ENCODE measurements around the gene GVQW3.

The GVQW3 gene

GRCh38 chr11:76362716-76363115 is 18.4 kb upstream of the GVQW3 start:
- Histone ChIP-seq H3K36me3 (peaks cover 22% of the 10 kb centered on the region), H3K9me3 (no peaks in the 10 kb centered on the region)
- no peak for TF ChIP-seq CTCF (IDR thresholded peaks at IDR 0.05; ENCODE audit: low read depth, low read length)

GRCh38 chr11:76365038-76365679 is 16.0 kb upstream of the GVQW3 start:
- DNase-seq, result no peak
- Histone ChIP-seq H3K27me3 (no peaks in the 10 kb centered on the region), H3K4me1 (no peaks in the 10 kb centered on the region; the same call in 1 of the 2 replicates)

More at GRCh38 chr11:76362716-76363115, 18.4 kb upstream of the GVQW3 start:
- Histone ChIP-seq H3K4me3 (ENCODE audit: low read depth, low read length) (no peak overlapping the region), H3K4me1 (no peaks in the 10 kb centered on the region; the same call in 1 of the 2 replicates), H3K27me3 (no peaks in the 10 kb centered on the region)
- no peak for DNase-seq

GRCh38 chr11:76368490-76368889 is 12.6 kb upstream of the GVQW3 start:
- Histone ChIP-seq H3K36me3 (peaks cover 14% of the 10 kb centered on the region), H3K4me1 (no peaks in the 10 kb centered on the region; the same call in 1 of the 2 replicates), H3K4me3 (ENCODE audit: low read depth, low read length) (no peak overlapping the region), H3K27me3 (no peaks in the 10 kb centered on the region), H3K9me3 (no peaks in the 10 kb centered on the region)
- no peak for DNase-seq
- no peak for TF ChIP-seq CTCF (IDR thresholded peaks at IDR 0.05; ENCODE audit: low read depth, low read length)

More at GRCh38 chr11:76365038-76365679, 16.0 kb upstream of the GVQW3 start:
- peaks cover 18% of the 10 kb centered on the region for H3K36me3 ChIP-seq
- no peak for TF ChIP-seq CTCF (IDR thresholded peaks at IDR 0.05; ENCODE audit: low read depth, low read length)
- no peaks in the 10 kb centered on the region for H3K9me3 ChIP-seq
- H3K4me3 ChIP-seq (ENCODE audit: low read depth, low read length), result no peak overlapping the region

- no peaks in the 10 kb centered on the region for H3K9me3 ChIP-seq
- TF ChIP-seq CTCF (IDR thresholded peaks at IDR 0.05; ENCODE audit: low read depth, low read length), result no peak
- H3K4me1 ChIP-seq, result no peaks in the 10 kb centered on the region; the same call in 1 of the 2 replicates
- peaks cover 10% of the 10 kb centered on the region for H3K36me3 ChIP-seq
- DNase-seq, result no peak
- H3K27me3 ChIP-seq, result no peaks in the 10 kb centered on the region
- no peak overlapping the region for H3K4me3 ChIP-seq (ENCODE audit: low read depth, low read length)
Observed at GRCh38 chr11:76369406-76369805, 11.7 kb upstream of the GVQW3 start.

GRCh38 chr11:76371170-76371569 is 10.0 kb upstream of the GVQW3 start:
- no peaks in the 10 kb centered on the region for H3K27me3 ChIP-seq
- 0 out of 2 replicates have a peak, but pooled peaks cover 4% of the 10 kb centered on the region for H3K36me3 ChIP-seq
- TF ChIP-seq CTCF (IDR thresholded peaks at IDR 0.05; ENCODE audit: low read depth, low read length), result no peak
- DNase-seq, result no peak
- no peaks in the 10 kb centered on the region; the same call in 1 of the 2 replicates for H3K4me1 ChIP-seq
- H3K9me3 ChIP-seq, result no peaks in the 10 kb centered on the region
- H3K4me3 ChIP-seq (ENCODE audit: low read depth, low read length), result no peak overlapping the region

Data from BE2C (cell line).